HepG2 (cell line): ENCODE data around the gene SMAD3. TPM values are rescaled to one million over a fixed set of nuclear protein-coding genes. Genes with fewer than 3 reads are reported as not detected.

ENCODE experiments used
- ATAC-seq: fragments of 200-7000 bp; cut with Tn5 transposase; 3 replicates; pipeline ENCODE4 v1.9.1; 2020; ENCODE audit warnings: mild to moderate bottlenecking, moderate library complexity
- BruUV-seq: library from RNA; stranded (reverse); fragments of 400-500 nt; replicated peaks from 2 replicates; lab custom pipeline; 2021; lab: Mats Ljungman, UMichigan
- CTCF ChIA-PET: fragments of 300-600 bp; formaldehyde crosslinking; extraction: SDS; loops from one replicate; lab custom pipeline; 2021; ENCODE audit warnings: low total read pairs, inconsistent platforms, low intra/inter-chr PET ratio; lab: Yijun Ruan, JAX
- POLR2A ChIA-PET: fragments of 350-600 bp; sonication (Branson Sonifier 250); formaldehyde crosslinking; loops from one replicate; lab custom pipeline; 2020; ENCODE audit warnings: antibody characterized with exemption, inconsistent platforms; lab: Yijun Ruan, JAX
- DNase-seq: peaks from one replicate; pipeline ENCODE4 v3.0.0-alpha.2; 2015; ENCODE audit warnings: low spot score
- FAIRE-seq: peaks from 3 replicates; lab custom pipeline; 2011; peaks lifted over from hg19 to GRCh38; lab: Jason Lieb, UNC
- H2AFZ ChIP-seq: one replicate; pipeline ENCODE4 v1.6.1; 2011; ENCODE audit warnings: low read length, inconsistent platforms
- H3K27ac ChIP-seq: fragments of 300-600 bp; 3 replicates; pipeline ENCODE4 v1.8.0; 2011; ENCODE audit warnings: mixed run types, mild to moderate bottlenecking, mixed read lengths, low read length, inconsistent platforms; ENCODE audit not compliant: insufficient read depth; ENCODE audit errors: extremely low read length
- H3K27me3 ChIP-seq, 2 experiments: fragments of 200-600 bp in 1 of 2; 2 replicates in 1 of 2; 3 replicates in 1 of 2; pipeline versions ENCODE4 v1.6.0 to v1.8.0; 2011; ENCODE audit warnings: low read length in 2 of 2, mild to moderate bottlenecking in 2 of 2, moderate library complexity in 2 of 2, inconsistent platforms in 1 of 2; ENCODE audit not compliant: insufficient read depth in 2 of 2, control insufficient read depth in 1 of 2
- H3K36me3 ChIP-seq, 2 experiments: fragments of 200-600 bp in 1 of 2; replicated peaks in 1 of 2; 2 replicates in 1 of 2; 3 replicates in 1 of 2; pipeline versions ENCODE4 v1.5.1 to v1.8.0; 2011; ENCODE audit warnings: low read length in 2 of 2, inconsistent platforms in 1 of 2; ENCODE audit not compliant: insufficient read depth in 2 of 2, control insufficient read depth in 1 of 2
- H3K4me1 ChIP-seq: 2 replicates; pipeline ENCODE4 v1.5.1; 2012; ENCODE audit warnings: low read length, inconsistent platforms; ENCODE audit not compliant: insufficient read depth
- H3K4me2 ChIP-seq: 2 replicates; pipeline ENCODE4 v1.6.0; 2011; ENCODE audit warnings: low read depth, low read length, inconsistent platforms
- H3K4me3 ChIP-seq, 3 experiments: fragments of 200-600 bp in 1 of 3; sonication (generic), shearing (Covaris generic) in 1 of 3; replicated peaks in 1 of 3; 2 replicates each; pipeline ENCODE4 v1.5.1; 2011 to 2016; ENCODE audit warnings: low read length in 3 of 3, inconsistent platforms in 2 of 3, low read depth in 2 of 3, mild to moderate bottlenecking in 2 of 3, control low read depth in 1 of 3, mixed read lengths in 1 of 3; ENCODE audit not compliant: insufficient read depth in 1 of 3
- H3K79me2 ChIP-seq: one replicate; pipeline ENCODE4 v1.6.1; 2011; ENCODE audit warnings: low read length, inconsistent platforms; ENCODE audit not compliant: insufficient read depth
- H3K9ac ChIP-seq: 2 replicates; pipeline ENCODE4 v1.6.0; 2011; ENCODE audit warnings: mild to moderate bottlenecking, low read depth, low read length, inconsistent platforms; ENCODE audit not compliant: insufficient read depth
- H3K9me3 ChIP-seq: 2 replicates; pipeline ENCODE4 v1.5.1; 2012; ENCODE audit warnings: mild to moderate bottlenecking, low read length
- H4K20me1 ChIP-seq: 2 replicates; pipeline ENCODE4 v1.6.0; 2011; ENCODE audit warnings: inconsistent platforms, mild to moderate bottlenecking, low read length, moderate library complexity; ENCODE audit not compliant: insufficient read depth
- ARNT ChIP-seq: fragments of 450-650 bp; IDR thresholded peaks from 2 replicates; pipeline ENCODE4 v1.6.1; 2017
- ELF4 ChIP-seq: sonication (generic); formaldehyde crosslinking; IDR thresholded peaks from 2 replicates; pipeline ENCODE4 v1.5.0; 2020; ENCODE audit warnings: missing genetic modification reagents, mild to moderate bottlenecking, moderate library complexity, borderline replicate concordance
- GZF1 ChIP-seq: sonication (generic); formaldehyde crosslinking; IDR thresholded peaks from 2 replicates; pipeline ENCODE4 v1.5.1; 2020; ENCODE audit warnings: mild to moderate bottlenecking, missing genetic modification reagents
- RNF2 ChIP-seq: fragments of 450-650 bp; conservative IDR thresholded peaks from 2 replicates; pipeline ENCODE4 v1.6.1; 2016; ENCODE audit warnings: low read depth
- ZBTB38 ChIP-seq: sonication (generic); formaldehyde crosslinking; IDR thresholded peaks from 2 replicates; pipeline ENCODE4 v1.5.1; 2020; ENCODE audit warnings: mild to moderate bottlenecking, missing genetic modification reagents
- ZNF263 ChIP-seq: sonication (generic); formaldehyde crosslinking; IDR thresholded peaks from 2 replicates; pipeline ENCODE4 v1.4.0; 2020; ENCODE audit warnings: missing genetic modification reagents
- WGBS: methylation state at CpG from one replicate; pipeline ENCODE4 v1.1.6; 2017; ENCODE audit warnings: low lambda C conversion rate; 5-methylcytosine and 5-hydroxymethylcytosine counted together
- in situ Hi-C: cut with HindIII; loops from 2 replicates; pipeline ENCODE4 v1.10.0; 2017; ENCODE audit warnings: low pct_unique_long_range_greater_than_20kb; ENCODE audit not compliant: extremely low pct_ligation_motif_present
- intact Hi-C: fragments of 100-400 bp; cut with micrococcal nuclease; formaldehyde crosslinking; loops from one replicate; pipeline ENCODE4 v1.10.0; 2022; ENCODE audit not compliant: unreplicated experiment
- polyA plus RNA-seq, 8 experiments: library from polyadenylated mRNA; depleted of rRNA in 3 of 8; stranded (reverse) in 7 of 8; unstranded in 1 of 8; fragments of >200 nt; fragmentation: Illumina TruSeq in 4 of 8; extraction: Trizol in 4 of 8; gene quantifications; 2 replicates each; pipeline versions ENCODE4 v1.2.1 to v1.2.3, GENCODE V29; 2011 to 2016; ENCODE audit warnings: low read depth in 4 of 8, missing spikeins in 1 of 8, mixed read lengths in 1 of 8; ENCODE audit not compliant: insufficient read depth in 1 of 8
- total RNA-seq, 5 experiments: library from RNA; depleted of rRNA; stranded (reverse); fragments of >200 nt; fragmentation: Illumina TruSeq; extraction: Trizol; gene quantifications; 2 replicates each; pipeline ENCODE4 v1.2.3, GENCODE V29; 2016; ENCODE audit warnings: low read depth in 1 of 5
- TF ChIP-seq, protein P1 (sequence below): sonication (generic); formaldehyde crosslinking; IDR thresholded peaks from 2 replicates; pipeline ENCODE4 v1.4.0; 2020; ENCODE audit warnings: missing genetic modification reagents; ENCODE audit errors: not compliant biosample characterization
- TF ChIP-seq, protein P2 (sequence below): sonication (generic); formaldehyde crosslinking; IDR thresholded peaks from 2 replicates; pipeline ENCODE4 v1.4.0; 2020; ENCODE audit warnings: mild to moderate bottlenecking, missing genetic modification reagents
- TF ChIP-seq, protein P3 (sequence below): sonication (generic); formaldehyde crosslinking; IDR thresholded peaks from 2 replicates; pipeline ENCODE4 v1.4.0; 2020; ENCODE audit warnings: missing genetic modification reagents
- TF ChIP-seq, protein P4 (sequence below): sonication (generic); formaldehyde crosslinking; IDR thresholded peaks from 2 replicates; pipeline ENCODE4 v1.5.1; 2020; ENCODE audit warnings: missing genetic modification reagents, mild to moderate bottlenecking, borderline replicate concordance
- TF ChIP-seq, protein P5 (sequence below), 2 experiments: sonication (generic) in 1 of 2; formaldehyde crosslinking in 1 of 2; IDR thresholded peaks; 2 replicates each; pipeline versions ENCODE4 v1.5.1 to v1.6.1; 2011 to 2020; ENCODE audit warnings: borderline replicate concordance in 1 of 2, low read depth in 1 of 2, low read length in 1 of 2, mild to moderate bottlenecking in 1 of 2, missing genetic modification reagents in 1 of 2, moderate library complexity in 1 of 2
- TF ChIP-seq, protein P6 (sequence below): sonication (generic); formaldehyde crosslinking; IDR thresholded peaks from 2 replicates; pipeline ENCODE4 v1.8.0; 2023; ENCODE audit warnings: mild to moderate bottlenecking, missing genetic modification reagents

Gene SMAD3
- total and polyA plus RNA-seq, 2 of the 13 experiments (the other 11 are each of a cell fraction or from before 2014, with no cell fraction given) = 8.6 to 56.3 TPM

DNA sequence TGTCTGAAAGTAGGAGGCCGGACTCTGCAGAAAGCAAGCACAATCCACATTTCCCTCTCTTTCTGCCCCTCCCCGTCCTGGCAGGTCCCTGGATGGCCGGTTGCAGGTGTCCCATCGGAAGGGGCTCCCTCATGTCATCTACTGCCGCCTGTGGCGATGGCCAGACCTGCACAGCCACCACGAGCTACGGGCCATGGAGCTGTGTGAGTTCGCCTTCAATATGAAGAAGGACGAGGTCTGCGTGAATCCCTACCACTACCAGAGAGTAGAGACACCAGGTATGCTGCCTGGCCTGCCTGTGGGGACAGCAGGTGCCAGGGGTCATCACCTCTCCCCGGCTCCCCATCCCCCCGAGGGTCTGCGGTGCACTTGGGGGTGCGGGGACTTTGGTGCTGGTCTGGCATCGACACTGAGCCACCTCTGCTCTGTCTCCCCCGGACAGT, 99.4 kb downstream of the SMAD3 start (continued):
- TF ChIP-seq, protein P1, sequence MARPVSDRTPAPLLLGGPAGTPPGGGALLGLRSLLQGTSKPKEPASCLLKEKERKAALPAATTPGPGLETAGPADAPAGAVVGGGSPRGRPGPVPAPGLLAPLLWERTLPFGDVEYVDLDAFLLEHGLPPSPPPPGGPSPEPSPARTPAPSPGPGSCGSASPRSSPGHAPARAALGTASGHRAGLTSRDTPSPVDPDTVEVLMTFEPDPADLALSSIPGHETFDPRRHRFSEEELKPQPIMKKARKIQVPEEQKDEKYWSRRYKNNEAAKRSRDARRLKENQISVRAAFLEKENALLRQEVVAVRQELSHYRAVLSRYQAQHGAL (CRISPR knock-in tag) = no peak
- no peak for TF ChIP-seq ZNF263 (CRISPR knock-in tag)
- TF ChIP-seq, all 625 proteins: peak for 0

DNA sequence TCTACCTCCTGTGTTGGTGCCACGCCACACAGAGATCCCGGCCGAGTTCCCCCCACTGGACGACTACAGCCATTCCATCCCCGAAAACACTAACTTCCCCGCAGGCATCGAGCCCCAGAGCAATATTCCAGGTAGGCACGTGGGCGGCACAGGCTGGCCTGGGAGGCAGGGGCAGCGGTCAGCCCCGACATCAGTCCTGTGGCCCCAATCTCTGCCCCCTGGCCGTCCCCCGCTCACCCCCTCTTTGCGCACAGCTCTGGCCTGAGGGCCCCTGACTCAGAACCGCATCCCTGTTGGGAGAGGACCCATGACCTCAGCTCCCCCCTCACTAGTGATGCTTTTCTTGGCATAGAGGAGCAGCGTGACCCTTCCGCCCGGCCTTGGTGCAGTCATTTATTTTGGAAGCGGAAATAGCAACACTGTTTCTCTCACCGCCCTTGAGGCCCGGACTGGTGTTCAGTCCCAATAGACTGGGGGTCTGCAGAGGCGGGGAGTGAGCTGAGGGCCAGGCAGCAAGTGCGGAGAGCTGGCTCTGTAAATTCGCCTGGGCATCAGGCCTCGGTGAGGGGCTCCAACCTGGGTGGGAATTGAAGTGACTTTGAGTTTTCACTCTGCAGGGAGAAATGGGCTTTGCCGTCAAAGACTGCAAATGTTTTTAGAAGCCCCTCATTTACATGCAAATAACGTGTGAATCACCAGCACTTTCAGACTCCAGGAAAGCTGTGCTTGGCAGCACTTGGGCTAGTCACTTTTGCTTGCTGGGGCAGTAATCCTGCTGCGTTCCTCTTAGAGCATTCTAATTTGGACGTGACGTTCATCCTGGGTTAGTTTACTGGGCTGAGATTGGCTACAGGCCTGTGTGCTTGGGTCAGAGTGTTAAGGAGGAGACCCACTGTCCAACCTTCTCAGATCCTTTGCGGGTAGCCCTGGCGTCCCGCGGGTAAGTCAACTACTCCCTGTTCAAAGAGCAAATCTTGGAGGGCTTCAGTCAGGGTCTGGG, 100.2 kb downstream of the SMAD3 start:
- H3K27me3 ChIP-seq = no peaks in the 10 kb centered on the region
- DNase-seq (no peak), FAIRE-seq (no peak), ATAC-seq (no peak)
- H3K36me3 ChIP-seq = peaks cover 47 to 70% of the 10 kb centered on the region in 2 experiments
- H3K9me3 ChIP-seq = no peaks in the 10 kb centered on the region
- BruUV-seq = no TSS peak
- intact Hi-C loops = no loop called here
- CTCF ChIA-PET = no interaction called here
- no peak overlapping the region for H3K27ac ChIP-seq
- H3K79me2 ChIP-seq = peaks cover 10% of the 10 kb centered on the region
- POLR2A ChIA-PET = no interaction called here
- no peak overlapping the region for H3K4me3 ChIP-seq
- H3K9ac ChIP-seq = no peak overlapping the region
- WGBS = 96% methylated on average over 34 of the region's 34 CpGs
- peaks cover 12% of the 10 kb centered on the region; the same call in 1 of the 2 replicates for H4K20me1 ChIP-seq
- H2AFZ ChIP-seq = no peak overlapping the region
- peaks cover 7% of the 10 kb centered on the region for H3K4me1 ChIP-seq
- in situ Hi-C loops = no loop called here
- H3K4me2 ChIP-seq = no peak overlapping the region
- TF ChIP-seq ARNT (no peak), ELF4 (no peak), GZF1 (CRISPR knock-in tag) (no peak), ZBTB38 (no peak), RNF2 (no peak)
- TF ChIP-seq, protein P2, sequence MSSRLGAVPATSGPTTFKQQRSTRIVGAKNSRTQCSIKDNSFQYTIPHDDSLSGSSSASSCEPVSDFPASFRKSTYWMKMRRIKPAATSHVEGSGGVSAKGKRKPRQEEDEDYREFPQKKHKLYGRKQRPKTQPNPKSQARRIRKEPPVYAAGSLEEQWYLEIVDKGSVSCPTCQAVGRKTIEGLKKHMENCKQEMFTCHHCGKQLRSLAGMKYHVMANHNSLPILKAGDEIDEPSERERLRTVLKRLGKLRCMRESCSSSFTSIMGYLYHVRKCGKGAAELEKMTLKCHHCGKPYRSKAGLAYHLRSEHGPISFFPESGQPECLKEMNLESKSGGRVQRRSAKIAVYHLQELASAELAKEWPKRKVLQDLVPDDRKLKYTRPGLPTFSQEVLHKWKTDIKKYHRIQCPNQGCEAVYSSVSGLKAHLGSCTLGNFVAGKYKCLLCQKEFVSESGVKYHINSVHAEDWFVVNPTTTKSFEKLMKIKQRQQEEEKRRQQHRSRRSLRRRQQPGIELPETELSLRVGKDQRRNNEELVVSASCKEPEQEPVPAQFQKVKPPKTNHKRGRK (CRISPR knock-in tag) = no peak
- TF ChIP-seq, protein P3, sequence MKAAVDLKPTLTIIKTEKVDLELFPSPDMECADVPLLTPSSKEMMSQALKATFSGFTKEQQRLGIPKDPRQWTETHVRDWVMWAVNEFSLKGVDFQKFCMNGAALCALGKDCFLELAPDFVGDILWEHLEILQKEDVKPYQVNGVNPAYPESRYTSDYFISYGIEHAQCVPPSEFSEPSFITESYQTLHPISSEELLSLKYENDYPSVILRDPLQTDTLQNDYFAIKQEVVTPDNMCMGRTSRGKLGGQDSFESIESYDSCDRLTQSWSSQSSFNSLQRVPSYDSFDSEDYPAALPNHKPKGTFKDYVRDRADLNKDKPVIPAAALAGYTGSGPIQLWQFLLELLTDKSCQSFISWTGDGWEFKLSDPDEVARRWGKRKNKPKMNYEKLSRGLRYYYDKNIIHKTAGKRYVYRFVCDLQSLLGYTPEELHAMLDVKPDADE = no peak
- TF ChIP-seq, protein P4, sequence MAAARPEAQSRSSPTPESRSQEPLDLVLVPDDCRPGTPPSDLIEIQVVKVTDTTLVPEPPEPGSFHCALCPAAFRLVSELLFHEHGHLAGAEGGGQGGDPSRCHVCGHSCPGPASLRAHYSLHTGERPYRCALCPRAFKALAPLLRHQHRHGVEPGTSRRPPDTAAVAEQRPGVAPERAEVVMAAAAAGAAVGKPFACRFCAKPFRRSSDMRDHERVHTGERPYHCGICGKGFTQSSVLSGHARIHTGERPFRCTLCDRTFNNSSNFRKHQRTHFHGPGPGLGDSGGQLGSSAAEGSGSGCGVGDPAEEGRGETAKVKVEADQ (CRISPR knock-in tag) = no peak
- TF ChIP-seq, protein P5, sequence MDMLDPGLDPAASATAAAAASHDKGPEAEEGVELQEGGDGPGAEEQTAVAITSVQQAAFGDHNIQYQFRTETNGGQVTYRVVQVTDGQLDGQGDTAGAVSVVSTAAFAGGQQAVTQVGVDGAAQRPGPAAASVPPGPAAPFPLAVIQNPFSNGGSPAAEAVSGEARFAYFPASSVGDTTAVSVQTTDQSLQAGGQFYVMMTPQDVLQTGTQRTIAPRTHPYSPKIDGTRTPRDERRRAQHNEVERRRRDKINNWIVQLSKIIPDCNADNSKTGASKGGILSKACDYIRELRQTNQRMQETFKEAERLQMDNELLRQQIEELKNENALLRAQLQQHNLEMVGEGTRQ (IDR thresholded peaks at IDR 0.05; ENCODE audit: low read depth, low read length) = no peak
- TF ChIP-seq, protein P5 (CRISPR knock-in tag; IDR thresholded peaks at IDR 0.05; ENCODE audit: borderline replicate concordance) = no peak
- TF ChIP-seq, protein P6, sequence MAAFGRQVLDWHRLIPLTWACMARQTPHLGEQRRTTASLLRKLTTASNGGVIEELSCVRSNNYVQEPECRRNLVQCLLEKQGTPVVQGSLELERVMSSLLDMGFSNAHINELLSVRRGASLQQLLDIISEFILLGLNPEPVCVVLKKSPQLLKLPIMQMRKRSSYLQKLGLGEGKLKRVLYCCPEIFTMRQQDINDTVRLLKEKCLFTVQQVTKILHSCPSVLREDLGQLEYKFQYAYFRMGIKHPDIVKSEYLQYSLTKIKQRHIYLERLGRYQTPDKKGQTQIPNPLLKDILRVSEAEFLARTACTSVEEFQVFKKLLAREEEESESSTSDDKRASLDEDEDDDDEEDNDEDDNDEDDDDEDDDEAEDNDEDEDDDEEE (CRISPR knock-in tag) = no peak
